Middle frontal gyrus (tissue), 1 donor: Measurements from ENCODE around the gene CBX1.
A peak's percentile ranks its signal among the peaks of the same experiment; 100 is the strongest.

Experiments
- DNase-seq: peaks from one replicate; pipeline ENCODE4 v3.0.0-alpha.2; 2015; ENCODE audit warnings: low spot score; ENCODE audit errors: extremely low spot score

Gene CBX1

DNA sequence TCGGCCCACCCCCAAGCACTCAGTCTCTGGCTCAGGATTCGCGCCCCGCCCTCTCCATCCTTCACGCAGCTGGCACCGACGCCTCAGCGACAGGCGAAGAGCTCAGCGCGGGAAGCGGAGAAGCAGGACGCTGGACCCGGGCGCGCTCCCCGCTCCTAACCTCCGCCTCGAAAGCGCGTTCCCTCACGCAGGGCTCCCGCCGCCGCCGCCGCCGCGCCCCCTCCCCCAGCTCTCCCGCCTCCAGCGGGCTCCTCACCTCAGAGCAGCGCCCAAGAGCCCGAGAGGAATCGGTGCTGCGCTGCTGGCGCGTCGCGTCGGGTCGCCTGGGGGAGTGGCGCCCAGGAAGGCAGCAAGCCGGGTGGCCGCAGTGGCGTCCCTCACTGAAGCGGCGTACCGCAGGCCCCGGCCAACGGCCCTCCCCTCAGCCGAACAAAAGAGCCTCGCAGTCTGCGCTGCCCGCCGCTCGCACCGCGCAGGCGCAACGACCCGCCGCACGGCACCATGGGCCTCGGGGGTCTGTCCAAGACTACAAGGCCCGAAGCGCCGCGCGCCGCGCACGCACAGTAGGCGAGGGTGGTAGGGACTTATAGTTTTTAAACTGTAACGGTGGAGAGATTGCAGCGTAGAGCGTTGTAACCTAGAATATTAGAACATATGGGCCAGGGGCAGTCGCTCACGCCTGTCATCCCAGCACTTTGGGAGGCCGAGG, at the start of gene CBX1:
TSS of gene CBX1 (minus strand) at position 467 of the 709 bp plus-strand sequence. CDS start 24,474 bp downstream, outside the sequence.
- DNase-seq: peak; percentile 90

DNA sequence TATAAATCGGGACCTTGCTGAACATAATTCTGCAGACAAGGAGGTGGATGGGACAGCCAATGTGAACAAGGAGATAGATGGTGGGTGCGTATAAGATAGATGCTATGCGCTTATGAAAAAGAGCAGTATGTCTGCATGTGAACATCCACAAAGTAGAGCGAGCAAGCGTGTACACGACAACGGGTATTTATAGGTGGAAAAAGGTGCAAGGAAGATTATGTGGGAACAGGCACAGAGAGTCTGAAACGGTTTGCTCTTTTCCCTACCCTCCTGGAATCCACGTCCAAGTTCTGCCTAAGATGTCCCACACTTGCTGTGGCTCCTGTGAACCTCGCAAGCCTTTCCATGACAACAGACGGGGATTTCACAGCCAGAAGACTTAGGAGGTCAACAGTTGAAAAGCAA, 49.3 kb upstream of the CBX1 start:
- no peak for DNase-seq

- no peak for DNase-seq
These were observed 48.6 kb upstream of the CBX1 start for GRCh38 chr17:48149787-48150463.

GRCh38 chr17:48148854-48149786, 47.8 kb upstream of the CBX1 start:
- DNase-seq: no peak

DNA sequence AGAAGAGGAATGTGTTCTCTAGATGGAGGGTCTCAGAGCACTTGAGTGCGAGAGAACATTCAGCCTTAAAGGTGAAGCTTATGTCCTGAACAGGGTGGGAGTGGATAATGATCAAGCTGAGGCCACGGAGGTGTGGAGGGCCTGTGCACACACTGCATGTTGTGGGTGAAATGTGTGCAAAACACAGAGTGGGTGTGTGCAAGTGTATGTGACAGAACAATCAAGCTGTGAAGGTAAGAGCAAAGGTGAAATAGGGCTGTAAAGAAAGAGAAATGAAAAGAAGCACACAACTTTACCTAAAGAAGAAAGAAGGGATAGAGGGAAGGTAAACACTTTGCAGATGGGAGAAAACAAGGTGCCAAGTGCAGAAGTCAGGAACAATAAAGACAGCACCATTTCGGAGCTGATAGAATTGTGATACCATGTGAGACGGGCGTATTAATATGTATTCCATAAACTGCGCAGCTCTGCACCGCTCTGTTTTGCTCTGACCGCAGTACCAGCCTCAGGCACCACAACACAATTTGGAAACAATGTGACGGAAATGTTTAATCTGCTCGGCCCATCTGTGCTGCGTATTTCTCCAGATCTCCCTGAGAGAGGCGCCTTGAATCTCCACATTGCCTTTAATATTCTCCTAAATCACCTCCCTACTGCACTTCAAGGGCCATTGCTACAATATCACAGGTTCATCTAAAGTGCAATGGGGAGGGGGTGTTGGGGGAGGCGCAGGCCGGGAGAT, 46.9 kb upstream of the CBX1 start:
- no peak for DNase-seq

DNA sequence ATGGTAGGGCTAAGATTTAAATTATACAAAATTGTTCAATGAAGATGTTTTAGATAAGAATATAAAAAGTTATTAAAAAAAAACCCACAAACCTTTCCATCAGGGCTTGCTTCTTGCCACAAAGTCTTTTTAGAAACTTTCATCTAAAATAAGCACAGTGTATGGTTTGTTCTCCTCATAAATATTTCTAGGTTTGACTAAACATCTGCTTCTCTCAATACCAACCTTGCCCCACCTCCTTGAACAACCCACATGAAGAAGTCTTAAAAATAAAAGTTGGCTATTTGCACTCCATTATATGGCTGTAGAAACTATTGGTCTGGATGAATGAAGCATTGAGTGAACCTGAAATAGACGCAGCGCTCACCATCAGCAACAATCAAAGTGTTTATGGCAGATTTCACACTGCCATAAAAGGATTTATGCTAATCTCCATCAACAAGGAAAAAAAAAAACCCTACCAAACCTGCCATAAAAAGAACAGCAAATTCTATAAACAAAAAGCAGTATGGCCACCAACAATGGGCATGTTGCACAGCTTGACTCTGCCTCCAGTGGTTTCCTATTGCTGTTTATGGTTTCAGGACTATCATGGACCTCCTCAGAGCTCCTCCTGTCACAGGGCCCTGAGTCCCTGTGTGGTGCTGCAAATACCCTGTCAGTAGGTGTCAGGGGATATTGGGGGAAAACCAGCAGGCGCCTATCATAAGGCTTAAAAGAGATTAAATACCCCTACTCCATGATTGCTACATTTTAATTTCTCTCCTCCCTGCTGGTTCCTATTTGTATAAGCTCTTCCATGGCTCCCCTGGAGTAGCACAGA, 43.9 kb upstream of the CBX1 start:
- no peak for DNase-seq

DNA sequence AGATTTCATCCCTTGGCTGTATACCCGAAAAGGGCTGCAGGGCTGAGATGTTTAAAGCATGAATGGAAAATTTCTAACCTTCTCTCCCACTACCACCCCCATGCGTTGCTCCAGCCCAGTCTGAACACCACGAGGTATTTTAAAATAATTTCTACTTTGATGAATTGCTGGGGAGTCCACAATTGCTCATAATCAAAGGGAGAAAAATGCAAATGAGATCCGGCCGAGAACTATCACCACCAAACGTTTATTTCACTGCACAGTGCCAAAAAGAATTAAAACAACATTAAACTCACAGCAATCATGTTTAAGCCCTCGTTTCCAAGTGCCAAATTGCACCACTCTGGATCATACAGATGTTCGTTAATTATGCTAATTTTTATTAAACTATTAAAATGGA, 43.0 kb upstream of the CBX1 start:
- no peak for DNase-seq

GRCh38 chr17:48143629-48144028, 42.4 kb upstream of the CBX1 start:
- no peak for DNase-seq

DNA sequence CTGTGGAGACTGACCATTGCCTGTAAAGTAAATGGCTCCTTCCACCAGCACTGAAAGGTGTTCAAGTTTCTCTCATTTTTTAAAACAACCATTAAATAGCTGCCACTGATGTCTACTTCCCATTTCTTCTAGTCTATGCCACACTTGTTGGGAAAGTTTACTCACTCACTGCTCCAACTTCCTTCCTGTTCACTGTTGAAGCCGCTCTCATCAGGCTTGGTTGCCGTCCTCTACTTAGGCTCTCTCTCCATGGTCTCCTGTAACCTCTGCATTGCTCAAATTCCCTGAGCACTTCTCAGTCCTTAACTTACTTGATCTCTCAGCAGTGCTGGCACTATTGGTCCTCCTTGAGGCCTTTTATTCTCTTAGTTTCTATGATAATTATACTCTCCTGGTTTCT, 38.7 kb upstream of the CBX1 start:
- DNase-seq: no peak

DNA sequence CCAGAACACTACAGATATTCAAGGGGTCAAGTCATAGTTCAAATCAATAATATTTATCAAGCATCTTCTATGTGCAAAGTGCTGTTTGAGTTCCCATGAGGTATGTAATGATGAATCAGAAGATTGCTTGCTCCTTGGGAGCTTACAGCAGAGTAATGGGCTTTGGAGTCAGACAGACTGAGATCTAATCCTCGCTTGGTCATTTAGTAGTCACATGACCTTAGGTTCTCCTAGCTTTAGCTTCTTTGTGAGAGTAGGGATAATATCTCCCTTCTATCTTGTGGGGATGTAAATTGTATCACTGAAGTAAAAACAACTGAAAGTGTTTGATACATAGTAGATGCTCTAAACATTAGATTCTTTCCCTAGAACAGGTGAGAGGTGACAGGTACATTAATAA, 36.4 kb upstream of the CBX1 start:
- DNase-seq: no peak

- no peak for DNase-seq
These were observed 33.7 kb upstream of the CBX1 start for GRCh38 chr17:48134912-48135480.

DNA sequence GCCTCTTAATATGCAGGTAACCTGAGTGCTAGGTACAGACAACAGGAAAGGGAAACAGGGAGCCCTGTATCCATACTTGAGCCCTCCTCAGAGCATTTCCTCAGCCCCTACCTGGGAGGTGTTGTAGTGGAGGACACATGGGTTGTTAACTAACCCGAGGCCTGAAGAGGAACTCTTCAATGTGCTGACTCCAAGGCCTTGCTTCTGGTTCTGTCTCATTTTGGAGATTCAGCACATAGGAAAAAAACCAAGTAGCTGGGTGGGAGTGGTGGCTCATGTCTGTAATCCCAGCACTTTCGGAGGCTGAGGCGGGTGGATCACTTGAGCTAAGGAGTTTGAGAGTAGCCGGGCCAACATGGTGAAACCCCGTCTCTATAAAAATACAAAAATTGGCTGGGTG, 31.1 kb upstream of the CBX1 start:
- DNase-seq: no peak

- no peak for DNase-seq
These were observed 30.0 kb upstream of the CBX1 start for GRCh38 chr17:48131216-48131824.

GRCh38 chr17:48129981-48130380, 28.7 kb upstream of the CBX1 start:
- no peak for DNase-seq

GRCh38 chr17:48128400-48128799, 27.1 kb upstream of the CBX1 start:
- no peak for DNase-seq

DNA sequence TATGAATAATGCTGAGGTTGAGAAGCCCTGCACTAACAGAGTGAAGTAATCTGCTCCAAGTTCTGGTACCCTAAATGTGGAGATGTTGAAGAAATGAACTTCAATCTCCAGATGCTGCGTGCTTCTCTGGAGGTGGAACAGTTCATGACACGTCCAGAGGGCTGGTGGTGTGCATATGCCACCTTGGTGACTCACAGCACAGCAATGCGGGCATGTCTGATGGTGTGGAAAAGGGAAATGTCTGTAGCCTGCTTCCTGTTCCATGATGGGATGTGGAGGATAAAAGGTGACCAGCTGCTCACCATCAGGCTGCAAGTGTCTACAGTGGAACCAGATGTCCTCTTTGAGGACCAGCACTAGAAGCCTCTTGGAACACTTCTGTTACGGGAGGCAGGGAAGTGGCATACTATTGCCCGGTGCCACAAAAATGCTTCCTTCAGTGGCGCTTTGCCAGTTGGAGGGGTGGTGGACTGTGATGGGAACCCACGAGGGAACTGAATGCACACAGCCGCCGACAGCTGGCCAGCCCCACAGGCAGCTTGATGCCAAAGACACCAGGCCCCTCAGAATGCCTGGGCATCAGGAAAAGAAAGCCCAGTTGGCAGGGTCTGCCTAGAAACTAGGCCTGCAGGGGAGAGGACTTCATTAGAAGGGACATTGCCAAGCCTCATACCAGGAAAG, 26.2 kb upstream of the CBX1 start:
- no peak for DNase-seq

- no peak for DNase-seq
These were observed 25.2 kb upstream of the CBX1 start for GRCh38 chr17:48126532-48126850.

DNA sequence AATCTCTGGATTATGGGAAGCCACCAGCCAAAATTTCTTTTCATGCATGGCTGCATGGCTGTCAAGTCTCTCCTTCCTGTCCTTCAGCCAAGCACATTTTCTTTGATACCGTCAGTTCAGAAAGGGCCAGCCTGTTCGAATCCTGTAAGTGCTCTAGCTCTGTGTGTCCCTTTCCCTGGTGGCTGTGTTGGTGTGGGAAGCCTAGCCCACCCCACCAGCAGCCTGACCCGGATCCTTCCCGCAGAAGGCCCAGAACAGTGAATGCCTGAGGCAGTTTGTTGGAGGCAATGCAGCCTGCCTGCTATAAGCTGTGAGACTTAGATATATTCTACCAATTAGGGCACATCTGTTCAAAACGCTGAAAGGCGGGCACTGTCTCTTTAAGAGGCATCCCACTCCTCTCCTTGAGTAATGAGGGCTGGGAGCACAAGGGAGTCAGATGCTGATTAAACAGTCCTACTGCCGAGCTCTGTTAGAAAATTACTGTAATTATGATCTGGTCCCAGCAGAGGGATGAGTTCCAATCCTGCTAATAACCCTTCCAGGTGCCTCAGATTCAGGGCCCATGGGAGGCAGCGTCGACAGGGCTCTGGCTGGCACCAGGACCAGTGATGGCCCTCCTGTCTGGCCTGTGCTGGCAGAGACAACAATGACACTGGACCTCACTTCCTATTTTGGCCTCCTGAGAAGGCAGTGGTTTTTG, 24.7 kb upstream of the CBX1 start:
- no peak for DNase-seq
